Measurements from ENCODE around the gene ACIN1. TPM values are rescaled to one million over a fixed set of nuclear protein-coding genes. Genes with fewer than 3 reads are reported as not detected.

Gene ACIN1
- total and polyA plus RNA-seq, 2 of the 13 experiments (the other 11 are each of a cell fraction or from before 2014, with no cell fraction given) = 165 to 183 TPM

DNA sequence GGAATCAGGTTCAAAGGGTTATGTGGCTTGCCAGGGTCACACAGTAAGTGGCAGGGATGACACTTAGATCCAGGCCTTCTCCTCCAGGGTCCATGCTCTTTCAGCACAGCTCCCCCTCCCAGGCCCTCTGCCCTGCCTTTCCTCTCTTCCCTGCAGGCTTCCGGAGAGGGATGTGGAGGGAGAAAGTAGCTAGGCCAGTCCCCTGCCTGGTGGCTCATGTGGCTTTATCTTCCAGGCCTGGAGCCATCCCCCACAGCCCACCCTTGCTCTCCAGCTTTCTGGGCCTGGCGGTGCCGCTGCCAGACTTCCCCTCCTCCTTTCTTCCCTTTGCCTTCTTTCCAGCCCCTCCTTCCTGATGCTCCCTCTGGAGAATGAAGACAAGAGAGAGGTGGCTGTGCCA lies 51.2 kb downstream of the ACIN1 start:
- Histone ChIP-seq H3K79me2 (ENCODE audit: insufficient read depth, low read length) (no peaks in the 10 kb centered on the region), H3K4me2 (ENCODE audit: low read depth, low read length) (no peak overlapping the region), H3K4me3 (replicated peaks in 1 of 3; ENCODE audit: insufficient read depth in 1 of 3, low read depth in 2 of 3, low read length in 3 of 3) (no peak overlapping the region), H3K9me3 (ENCODE audit: low read length) (no peaks in the 10 kb centered on the region), H3K36me3 (replicated peaks in 1 of 2; ENCODE audit: control insufficient read depth in 1 of 2, insufficient read depth in 2 of 2, low read length in 2 of 2) (no peaks in the 10 kb centered on the region), H3K27ac (ENCODE audit: extremely low read length, insufficient read depth, low read length) (no peak overlapping the region), H3K9ac (ENCODE audit: insufficient read depth, low read depth, low read length) (no peak overlapping the region), H3K27me3 (ENCODE audit: control insufficient read depth in 1 of 2, insufficient read depth in 2 of 2, low read length in 2 of 2) (peaks cover 16 to 35% of the 10 kb centered on the region in 2 experiments), H2AFZ (ENCODE audit: low read length) (no peak overlapping the region), H4K20me1 (ENCODE audit: insufficient read depth, low read length) (no peaks in the 10 kb centered on the region), H3K4me1 (ENCODE audit: insufficient read depth, low read length) (peaks cover 23% of the 10 kb centered on the region)
- ATAC-seq (peak; percentile 2; the same call in 2 of the 3 replicates), DNase-seq (ENCODE audit: low spot score) (no peak), FAIRE-seq (no peak)
- WGBS (ENCODE audit: low lambda C conversion rate) = 47% methylated on average over 3 of the region's 3 CpGs
- intact Hi-C loops (cut with micrococcal nuclease; ENCODE audit: unreplicated experiment) (no loop called here), in situ Hi-C loops (cut with HindIII; ENCODE audit: extremely low pct_ligation_motif_present, low pct_unique_long_range_greater_than_20kb) (no loop called here)
- ChIA-PET CTCF (ENCODE audit: low intra/inter-chr PET ratio, low total read pairs) (no interaction called here), POLR2A (interaction anchor here (1.0 to 2.7 kb wide), 3 partner anchors 10 to 37 kb away, joined by 3 to 9 read pairs (median 4); partner anchors contain the start of gene PSMB5)
- BruUV-seq (replicated peaks) = no TSS peak
- TF ChIP-seq FOXP1 (IDR thresholded peaks at IDR 0.05) = no peak
- no peak for TF ChIP-seq FOXP1 (CRISPR knock-in tag; IDR thresholded peaks at IDR 0.05)
- TF ChIP-seq, protein P1, sequence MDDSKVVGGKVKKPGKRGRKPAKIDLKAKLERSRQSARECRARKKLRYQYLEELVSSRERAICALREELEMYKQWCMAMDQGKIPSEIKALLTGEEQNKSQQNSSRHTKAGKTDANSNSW (CRISPR knock-in tag; IDR thresholded peaks at IDR 0.05; ENCODE audit: borderline replicate concordance) = no peak
- TF ChIP-seq ARNT2 (CRISPR knock-in tag; IDR thresholded peaks at IDR 0.05; ENCODE audit: low read depth) = no peak
- no peak for TF ChIP-seq ONECUT2 (CRISPR knock-in tag; IDR thresholded peaks at IDR 0.05)
- no peak for TF ChIP-seq ZNF839 (CRISPR knock-in tag; IDR thresholded peaks at IDR 0.05; ENCODE audit: borderline replicate concordance)
- TF ChIP-seq KAT7 (CRISPR knock-in tag; IDR thresholded peaks at IDR 0.05; ENCODE audit: borderline replicate concordance) = no peak
- TF ChIP-seq, protein P2, sequence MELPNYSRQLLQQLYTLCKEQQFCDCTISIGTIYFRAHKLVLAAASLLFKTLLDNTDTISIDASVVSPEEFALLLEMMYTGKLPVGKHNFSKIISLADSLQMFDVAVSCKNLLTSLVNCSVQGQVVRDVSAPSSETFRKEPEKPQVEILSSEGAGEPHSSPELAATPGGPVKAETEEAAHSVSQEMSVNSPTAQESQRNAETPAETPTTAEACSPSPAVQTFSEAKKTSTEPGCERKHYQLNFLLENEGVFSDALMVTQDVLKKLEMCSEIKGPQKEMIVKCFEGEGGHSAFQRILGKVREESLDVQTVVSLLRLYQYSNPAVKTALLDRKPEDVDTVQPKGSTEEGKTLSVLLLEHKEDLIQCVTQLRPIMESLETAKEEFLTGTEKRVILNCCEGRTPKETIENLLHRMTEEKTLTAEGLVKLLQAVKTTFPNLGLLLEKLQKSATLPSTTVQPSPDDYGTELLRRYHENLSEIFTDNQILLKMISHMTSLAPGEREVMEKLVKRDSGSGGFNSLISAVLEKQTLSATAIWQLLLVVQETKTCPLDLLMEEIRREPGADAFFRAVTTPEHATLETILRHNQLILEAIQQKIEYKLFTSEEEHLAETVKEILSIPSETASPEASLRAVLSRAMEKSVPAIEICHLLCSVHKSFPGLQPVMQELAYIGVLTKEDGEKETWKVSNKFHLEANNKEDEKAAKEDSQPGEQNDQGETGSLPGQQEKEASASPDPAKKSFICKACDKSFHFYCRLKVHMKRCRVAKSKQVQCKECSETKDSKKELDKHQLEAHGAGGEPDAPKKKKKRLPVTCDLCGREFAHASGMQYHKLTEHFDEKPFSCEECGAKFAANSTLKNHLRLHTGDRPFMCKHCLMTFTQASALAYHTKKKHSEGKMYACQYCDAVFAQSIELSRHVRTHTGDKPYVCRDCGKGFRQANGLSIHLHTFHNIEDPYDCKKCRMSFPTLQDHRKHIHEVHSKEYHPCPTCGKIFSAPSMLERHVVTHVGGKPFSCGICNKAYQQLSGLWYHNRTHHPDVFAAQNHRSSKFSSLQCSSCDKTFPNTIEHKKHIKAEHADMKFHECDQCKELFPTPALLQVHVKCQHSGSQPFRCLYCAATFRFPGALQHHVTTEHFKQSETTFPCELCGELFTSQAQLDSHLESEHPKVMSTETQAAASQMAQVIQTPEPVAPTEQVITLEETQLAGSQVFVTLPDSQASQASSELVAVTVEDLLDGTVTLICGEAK (IDR thresholded peaks at IDR 0.05) = no peak
- TF ChIP-seq, protein P2 (CRISPR knock-in tag; IDR thresholded peaks at IDR 0.05) = no peak
- TF ChIP-seq, protein P3, sequence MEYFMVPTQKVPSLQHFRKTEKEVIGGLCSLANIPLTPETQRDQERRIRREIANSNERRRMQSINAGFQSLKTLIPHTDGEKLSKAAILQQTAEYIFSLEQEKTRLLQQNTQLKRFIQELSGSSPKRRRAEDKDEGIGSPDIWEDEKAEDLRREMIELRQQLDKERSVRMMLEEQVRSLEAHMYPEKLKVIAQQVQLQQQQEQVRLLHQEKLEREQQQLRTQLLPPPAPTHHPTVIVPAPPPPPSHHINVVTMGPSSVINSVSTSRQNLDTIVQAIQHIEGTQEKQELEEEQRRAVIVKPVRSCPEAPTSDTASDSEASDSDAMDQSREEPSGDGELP (IDR thresholded peaks at IDR 0.05; ENCODE audit: borderline replicate concordance, low read depth) = no peak
- no peak for TF ChIP-seq BRCA1 (CRISPR knock-in tag; IDR thresholded peaks at IDR 0.05)

All from HepG2 (cell line).